ENCODE results near the gene CDC16.

The CDC16 gene

DNA sequence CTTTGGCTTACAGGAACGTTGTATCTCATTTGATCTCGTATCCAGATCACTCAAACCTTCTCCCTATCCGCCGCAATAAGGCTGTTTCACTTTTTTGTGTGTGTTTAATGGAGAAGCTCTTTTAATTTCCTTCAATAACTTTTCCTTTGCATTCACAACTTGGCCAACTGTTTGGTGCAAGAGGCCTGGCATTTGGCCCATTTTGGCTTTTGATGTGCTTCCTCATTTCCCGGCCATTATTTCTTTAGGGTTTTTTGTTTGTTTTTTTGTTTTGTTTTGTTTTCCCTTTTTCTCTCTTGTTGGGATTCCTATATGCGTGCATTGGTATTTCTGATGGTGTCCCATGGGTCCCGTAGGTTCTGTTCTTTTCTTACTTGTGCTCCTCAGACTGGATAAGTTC lies 40.6 kb downstream of the CDC16 start:
- TF ChIP-seq CTCF (IDR thresholded peaks at IDR 0.05; ENCODE audit: low read length) (no peak), EZH2 (IDR thresholded peaks at IDR 0.05; ENCODE audit: borderline replicate concordance, low read length) (no peak)
- Histone ChIP-seq H3K79me2 (ENCODE audit: insufficient read depth, low read length) (no peaks in the 10 kb centered on the region), H3K4me1 (ENCODE audit: insufficient read depth, low read length, severe bottlenecking) (peaks cover 12% of the 10 kb centered on the region), H3K9ac (ENCODE audit: low read length) (no peak overlapping the region), H3K27ac (ENCODE audit: low read depth, low read length, poor library complexity, severe bottlenecking) (no peak overlapping the region), H3K9me3 (ENCODE audit: low read length) (no peaks in the 10 kb centered on the region), H3K9me2 (ENCODE audit: low read depth, low read length) (no peaks in the 10 kb centered on the region), H3F3A (ENCODE audit: insufficient read depth, low read length) (peaks cover 15% of the 10 kb centered on the region; the same call in 1 of the 2 replicates), H3K4me3 (ENCODE audit: low read depth, low read length, poor library complexity, severe bottlenecking) (no peak overlapping the region), H2AFZ (ENCODE audit: low read length) (no peak overlapping the region), H3K4me2 (ENCODE audit: low read length) (no peak overlapping the region), H4K20me1 (ENCODE audit: insufficient read depth, low read length) (no peaks in the 10 kb centered on the region), H3K27me3 (ENCODE audit: insufficient read depth, low read length) (no peaks in the 10 kb centered on the region), H3K36me3 (ENCODE audit: insufficient read depth, low read length) (peaks cover 44% of the 10 kb centered on the region)

GRCh38 chr13:114279146-114279545 lies 44.4 kb downstream of the CDC16 start:
- Histone ChIP-seq H3K4me2 (ENCODE audit: low read length) (no peak overlapping the region), H3K9ac (ENCODE audit: low read length) (peak overlapping the region; percentile 74; the same call in 1 of the 2 replicates), H3K79me2 (ENCODE audit: insufficient read depth, low read length) (peaks cover 19% of the 10 kb centered on the region), H3F3A (ENCODE audit: insufficient read depth, low read length) (peaks cover 17% of the 10 kb centered on the region; the same call in 1 of the 2 replicates), H3K9me2 (ENCODE audit: low read depth, low read length) (no peaks in the 10 kb centered on the region), H3K9me3 (ENCODE audit: low read length) (no peaks in the 10 kb centered on the region), H3K27ac (ENCODE audit: low read depth, low read length, poor library complexity, severe bottlenecking) (peak overlapping the region; percentile 95), H3K4me3 (ENCODE audit: low read depth, low read length, poor library complexity, severe bottlenecking) (no peak overlapping the region), H4K20me1 (ENCODE audit: insufficient read depth, low read length) (no peaks in the 10 kb centered on the region), H3K36me3 (ENCODE audit: insufficient read depth, low read length) (peaks cover 31% of the 10 kb centered on the region), H2AFZ (ENCODE audit: low read length) (no peak overlapping the region), H3K4me1 (ENCODE audit: insufficient read depth, low read length, severe bottlenecking) (peaks cover 32% of the 10 kb centered on the region), H3K27me3 (ENCODE audit: insufficient read depth, low read length) (no peaks in the 10 kb centered on the region)
- no peak for TF ChIP-seq EZH2 (IDR thresholded peaks at IDR 0.05; ENCODE audit: borderline replicate concordance, low read length)
- no peak for TF ChIP-seq CTCF (IDR thresholded peaks at IDR 0.05; ENCODE audit: low read length)

- Histone ChIP-seq H3K4me3 (ENCODE audit: low read depth, low read length, poor library complexity, severe bottlenecking) (peak overlapping the region; percentile 88), H3F3A (ENCODE audit: insufficient read depth, low read length) (peaks cover 17% of the 10 kb centered on the region; the same call in 1 of the 2 replicates), H3K9ac (ENCODE audit: low read length) (peak overlapping the region; percentile 74), H3K36me3 (ENCODE audit: insufficient read depth, low read length) (peaks cover 31% of the 10 kb centered on the region), H2AFZ (ENCODE audit: low read length) (no peak overlapping the region), H3K9me3 (ENCODE audit: low read length) (no peaks in the 10 kb centered on the region), H4K20me1 (ENCODE audit: insufficient read depth, low read length) (no peaks in the 10 kb centered on the region), H3K4me1 (ENCODE audit: insufficient read depth, low read length, severe bottlenecking) (peaks cover 32% of the 10 kb centered on the region), H3K27me3 (ENCODE audit: insufficient read depth, low read length) (no peaks in the 10 kb centered on the region), H3K4me2 (ENCODE audit: low read length) (peak overlapping the region; percentile 71), H3K79me2 (ENCODE audit: insufficient read depth, low read length) (peaks cover 19% of the 10 kb centered on the region), H3K9me2 (ENCODE audit: low read depth, low read length) (no peaks in the 10 kb centered on the region), H3K27ac (ENCODE audit: low read depth, low read length, poor library complexity, severe bottlenecking) (peak overlapping the region; percentile 95)
- TF ChIP-seq CTCF (IDR thresholded peaks at IDR 0.05; ENCODE audit: low read length): no peak
- no peak for TF ChIP-seq EZH2 (IDR thresholded peaks at IDR 0.05; ENCODE audit: borderline replicate concordance, low read length)
These were observed 45.2 kb downstream of the CDC16 start for GRCh38 chr13:114279758-114280355.
